ENCODE measurements around the gene BCAR3.

Gene BCAR3

GRCh38 chr1:93669369-93669768, 12.3 kb downstream of the BCAR3 start:
- TF ChIP-seq CTCF (IDR thresholded peaks at IDR 0.05) = no peak
- no peak for TF ChIP-seq ZFX (IDR thresholded peaks at IDR 0.05; ENCODE audit: borderline replicate concordance)
- H3K27ac ChIP-seq = no peak overlapping the region

- no peak for TF ChIP-seq CTCF (IDR thresholded peaks at IDR 0.05)
- no peak for TF ChIP-seq ZFX (IDR thresholded peaks at IDR 0.05; ENCODE audit: borderline replicate concordance)
- no peak overlapping the region for H3K27ac ChIP-seq
Observed at GRCh38 chr1:93668951-93669350, 12.7 kb downstream of the BCAR3 start.

- H3K27ac ChIP-seq = peak overlapping the region; percentile 38
- TF ChIP-seq CTCF (IDR thresholded peaks at IDR 0.05) (no peak), ZFX (IDR thresholded peaks at IDR 0.05; ENCODE audit: borderline replicate concordance) (no peak)
Observed at GRCh38 chr1:93668121-93668520, 13.5 kb downstream of the BCAR3 start.

- peak overlapping the region; percentile 38 for H3K27ac ChIP-seq
- TF ChIP-seq CTCF (IDR thresholded peaks at IDR 0.05) (no peak), ZFX (IDR thresholded peaks at IDR 0.05; ENCODE audit: borderline replicate concordance) (no peak)
Observed at GRCh38 chr1:93667642-93668041, 14.0 kb downstream of the BCAR3 start.

- no peak for TF ChIP-seq CTCF (IDR thresholded peaks at IDR 0.05)
- TF ChIP-seq ZFX (IDR thresholded peaks at IDR 0.05; ENCODE audit: borderline replicate concordance) = no peak
- H3K27ac ChIP-seq = peak overlapping the region; percentile 38
Observed at GRCh38 chr1:93666613-93667384, 14.8 kb downstream of the BCAR3 start.

- no peak overlapping the region for H3K27ac ChIP-seq
Observed at GRCh38 chr1:93665015-93665414, 16.6 kb downstream of the BCAR3 start.

GRCh38 chr1:93663208-93663614, 18.4 kb downstream of the BCAR3 start:
- TF ChIP-seq ZFX (IDR thresholded peaks at IDR 0.05; ENCODE audit: borderline replicate concordance) (no peak), CTCF (IDR thresholded peaks at IDR 0.05) (no peak)
- no peak overlapping the region for H3K27ac ChIP-seq

More at GRCh38 chr1:93665015-93665414, 16.6 kb downstream of the BCAR3 start:
- TF ChIP-seq ZFX (IDR thresholded peaks at IDR 0.05; ENCODE audit: borderline replicate concordance) = no peak

Measured in 22Rv1 (cell line).